Upper lobe of left lung (tissue), 4 donors: ENCODE data around the gene MAP3K10.

Source experiments
- EP300 ChIP-seq, 4 donors: sonication (generic); formaldehyde crosslinking; IDR thresholded peaks; one replicate each; pipeline ENCODE4 v1.5.1; 2017; ENCODE audit warnings: antibody characterized with exemption in 4 of 4, control low read depth in 2 of 4
- POLR2A ChIP-seq, 4 donors: fragments of 450-650 bp; IDR thresholded peaks; one replicate each; pipeline ENCODE4 v1.5.1; 2016 to 2017; ENCODE audit warnings: antibody characterized with exemption in 4 of 4, mild to moderate bottlenecking in 2 of 4
- POLR2AphosphoS5 ChIP-seq, 2 donors: sonication (generic); formaldehyde crosslinking; IDR thresholded peaks; one replicate each; pipeline ENCODE4 v1.5.1; 2017; ENCODE audit warnings: antibody characterized with exemption in 2 of 2
- TF ChIP-seq, protein P1 (sequence below), 6 experiments: fragments of 450-650 bp in 4 of 6; fragments of 200-600 bp in 2 of 6; sonication (generic) in 2 of 6; IDR thresholded peaks; one replicate each; pipeline ENCODE4 v1.5.1; 2016 to 2019; ENCODE audit warnings: antibody characterized with exemption in 6 of 6

DNA sequence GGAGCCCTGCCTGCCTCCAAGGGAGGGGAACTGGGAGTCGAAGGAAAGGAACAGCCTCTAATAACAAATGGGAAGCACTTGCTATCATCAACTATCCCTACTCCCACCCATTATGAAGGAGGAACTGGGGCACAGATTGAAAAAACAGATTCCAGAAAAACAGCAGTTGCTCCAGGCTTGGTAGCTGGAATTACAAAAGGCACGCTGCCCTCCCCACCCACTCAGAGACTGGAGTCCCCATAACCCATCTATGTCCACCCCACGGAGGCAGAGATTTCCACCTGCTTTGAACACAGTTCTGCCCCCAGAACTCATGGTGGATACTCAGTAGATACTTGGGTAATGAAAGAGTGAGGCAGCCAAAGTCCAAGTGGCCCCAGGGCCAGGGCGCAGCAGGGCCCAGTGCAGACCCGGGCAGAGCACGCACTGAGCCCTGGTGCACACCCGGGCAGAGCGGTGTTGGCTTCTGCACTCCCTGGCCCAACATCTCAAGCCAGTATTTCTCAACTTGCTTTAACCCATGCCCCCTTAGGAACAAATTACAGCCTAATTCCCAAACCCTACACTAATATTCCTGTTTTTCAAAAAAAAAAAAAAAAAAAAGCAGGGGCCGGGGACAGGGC lies 54.4 kb downstream of the MAP3K10 start:
- TF ChIP-seq EP300 (IDR thresholded peaks at IDR 0.05) (no peak), POLR2A (IDR thresholded peaks at IDR 0.05) (no peak), POLR2AphosphoS5 (IDR thresholded peaks at IDR 0.05) (no peak)
- TF ChIP-seq, protein P1, sequence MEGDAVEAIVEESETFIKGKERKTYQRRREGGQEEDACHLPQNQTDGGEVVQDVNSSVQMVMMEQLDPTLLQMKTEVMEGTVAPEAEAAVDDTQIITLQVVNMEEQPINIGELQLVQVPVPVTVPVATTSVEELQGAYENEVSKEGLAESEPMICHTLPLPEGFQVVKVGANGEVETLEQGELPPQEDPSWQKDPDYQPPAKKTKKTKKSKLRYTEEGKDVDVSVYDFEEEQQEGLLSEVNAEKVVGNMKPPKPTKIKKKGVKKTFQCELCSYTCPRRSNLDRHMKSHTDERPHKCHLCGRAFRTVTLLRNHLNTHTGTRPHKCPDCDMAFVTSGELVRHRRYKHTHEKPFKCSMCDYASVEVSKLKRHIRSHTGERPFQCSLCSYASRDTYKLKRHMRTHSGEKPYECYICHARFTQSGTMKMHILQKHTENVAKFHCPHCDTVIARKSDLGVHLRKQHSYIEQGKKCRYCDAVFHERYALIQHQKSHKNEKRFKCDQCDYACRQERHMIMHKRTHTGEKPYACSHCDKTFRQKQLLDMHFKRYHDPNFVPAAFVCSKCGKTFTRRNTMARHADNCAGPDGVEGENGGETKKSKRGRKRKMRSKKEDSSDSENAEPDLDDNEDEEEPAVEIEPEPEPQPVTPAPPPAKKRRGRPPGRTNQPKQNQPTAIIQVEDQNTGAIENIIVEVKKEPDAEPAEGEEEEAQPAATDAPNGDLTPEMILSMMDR (IDR thresholded peaks at IDR 0.05) = no peak
